Upper lobe of left lung (tissue), 4 donors: ENCODE measurements around the gene RNASE13.

Experiments
- POLR2AphosphoS5 ChIP-seq, 2 donors: sonication (generic); formaldehyde crosslinking; IDR thresholded peaks; one replicate each; pipeline ENCODE4 v1.5.1; 2017; ENCODE audit warnings: antibody characterized with exemption in 2 of 2
- TF ChIP-seq, protein P1 (sequence below), 6 experiments: fragments of 450-650 bp in 4 of 6; fragments of 200-600 bp in 2 of 6; sonication (generic) in 2 of 6; IDR thresholded peaks; one replicate each; pipeline ENCODE4 v1.5.1; 2016 to 2019; ENCODE audit warnings: antibody characterized with exemption in 6 of 6

DNA sequence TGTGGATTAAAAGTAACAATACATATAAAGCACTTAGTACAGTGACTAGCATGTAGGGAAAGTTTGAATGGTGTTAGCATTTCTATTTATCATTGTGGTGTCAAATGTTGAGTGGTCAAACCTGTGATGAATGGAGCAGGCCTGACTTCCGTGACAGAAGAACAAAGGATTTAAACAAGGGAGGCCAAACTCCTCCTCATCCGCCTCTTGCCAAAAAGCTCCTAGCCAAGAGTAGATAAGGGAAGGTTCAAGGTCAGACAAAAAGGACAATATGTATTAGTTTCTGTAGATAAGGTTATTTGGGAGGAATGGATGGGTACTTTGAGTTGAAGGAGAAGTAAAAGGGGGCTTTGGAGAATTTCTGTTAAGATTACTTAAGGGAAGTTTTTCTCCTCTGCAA is 14.0 kb upstream of the RNASE13 start:
- TF ChIP-seq, protein P1, sequence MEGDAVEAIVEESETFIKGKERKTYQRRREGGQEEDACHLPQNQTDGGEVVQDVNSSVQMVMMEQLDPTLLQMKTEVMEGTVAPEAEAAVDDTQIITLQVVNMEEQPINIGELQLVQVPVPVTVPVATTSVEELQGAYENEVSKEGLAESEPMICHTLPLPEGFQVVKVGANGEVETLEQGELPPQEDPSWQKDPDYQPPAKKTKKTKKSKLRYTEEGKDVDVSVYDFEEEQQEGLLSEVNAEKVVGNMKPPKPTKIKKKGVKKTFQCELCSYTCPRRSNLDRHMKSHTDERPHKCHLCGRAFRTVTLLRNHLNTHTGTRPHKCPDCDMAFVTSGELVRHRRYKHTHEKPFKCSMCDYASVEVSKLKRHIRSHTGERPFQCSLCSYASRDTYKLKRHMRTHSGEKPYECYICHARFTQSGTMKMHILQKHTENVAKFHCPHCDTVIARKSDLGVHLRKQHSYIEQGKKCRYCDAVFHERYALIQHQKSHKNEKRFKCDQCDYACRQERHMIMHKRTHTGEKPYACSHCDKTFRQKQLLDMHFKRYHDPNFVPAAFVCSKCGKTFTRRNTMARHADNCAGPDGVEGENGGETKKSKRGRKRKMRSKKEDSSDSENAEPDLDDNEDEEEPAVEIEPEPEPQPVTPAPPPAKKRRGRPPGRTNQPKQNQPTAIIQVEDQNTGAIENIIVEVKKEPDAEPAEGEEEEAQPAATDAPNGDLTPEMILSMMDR (IDR thresholded peaks at IDR 0.05): no peak
- TF ChIP-seq POLR2AphosphoS5 (IDR thresholded peaks at IDR 0.05): no peak
